Activated T-helper 2 cell treated with anti-CD3 and anti-CD28 coated beads, Interferon-gamma antibody, Interleukin-2, Interleukin-4, amounts not matched to agents 10 μg/mL and 5 μg/mL and 100 μg/mL, durations not matched to agents 14 hours and 24 hours and 36 hours (primary cell): ENCODE results near the gene SLC17A8. TPM values are rescaled to one million over a fixed set of nuclear protein-coding genes. Genes with fewer than 3 reads are reported as not detected.

Experiments
- DNase-seq: peaks from one replicate; pipeline ENCODE4 v3.0.0; 2021; ENCODE audit warnings: low spot score
- H3K27ac Mint-ChIP-seq: one replicate; pipeline ENCODE4 v1.8.0; 2021; ENCODE audit warnings: mixed read lengths
- H3K27me3 Mint-ChIP-seq: one replicate; pipeline ENCODE4 v1.8.0; 2021; ENCODE audit warnings: low read depth, mixed read lengths
- H3K36me3 Mint-ChIP-seq: one replicate; pipeline ENCODE4 v1.8.0; 2021; ENCODE audit warnings: low read depth, mixed read lengths
- H3K4me1 Mint-ChIP-seq: one replicate; pipeline ENCODE4 v1.8.0; 2021; ENCODE audit warnings: low read depth, mixed read lengths
- H3K4me3 Mint-ChIP-seq: one replicate; pipeline ENCODE4 v1.8.0; 2021; ENCODE audit warnings: low read depth, mild to moderate bottlenecking, moderate library complexity, mixed read lengths
- H3K9me3 Mint-ChIP-seq: one replicate; pipeline ENCODE4 v1.8.0; 2021; ENCODE audit warnings: mixed read lengths
- intact Hi-C: fragments of 100-400 bp; cut with micrococcal nuclease; formaldehyde crosslinking; loops from one replicate; pipeline ENCODE4 v1.15.1; 2023
- total RNA-seq: library from RNA; stranded (reverse); gene quantifications from 2 replicates; pipeline ENCODE4 v1.2.3, GENCODE V29; 2022

SLC17A8 gene
- total RNA-seq, 1 donor from 2014 or later = not detected

GRCh38 chr12:100376161-100376560 is 19.3 kb downstream of the SLC17A8 start:
- no peaks in the 10 kb centered on the region for H3K36me3 Mint-ChIP-seq

GRCh38 chr12:100381379-100381778 is 24.5 kb downstream of the SLC17A8 start:
- Mint-ChIP-seq H3K4me1 (no peaks in the 10 kb centered on the region), H3K27ac (no peak overlapping the region), H3K4me3 (no peak overlapping the region), H3K27me3 (no peaks in the 10 kb centered on the region), H3K36me3 (no peaks in the 10 kb centered on the region), H3K9me3 (no peaks in the 10 kb centered on the region)
- DNase-seq = no peak
- intact Hi-C loops = no loop called here

More at GRCh38 chr12:100376161-100376560, 19.3 kb downstream of the SLC17A8 start:
- intact Hi-C loops = no loop called here
- Mint-ChIP-seq H3K4me1 (no peaks in the 10 kb centered on the region), H3K4me3 (no peak overlapping the region), H3K9me3 (no peaks in the 10 kb centered on the region), H3K27me3 (no peaks in the 10 kb centered on the region), H3K27ac (no peak overlapping the region)
- no peak for DNase-seq

- H3K27ac Mint-ChIP-seq = no peak overlapping the region
- no peak overlapping the region for H3K4me3 Mint-ChIP-seq
- H3K36me3 Mint-ChIP-seq = no peaks in the 10 kb centered on the region
- intact Hi-C loops = no loop called here
- no peaks in the 10 kb centered on the region for H3K4me1 Mint-ChIP-seq
- no peak for DNase-seq
- H3K27me3 Mint-ChIP-seq = peaks cover 2% of the 10 kb centered on the region
- H3K9me3 Mint-ChIP-seq = no peaks in the 10 kb centered on the region
Measured at GRCh38 chr12:100382338-100382737, 25.5 kb downstream of the SLC17A8 start.

GRCh38 chr12:100383586-100384558 is 27.0 kb downstream of the SLC17A8 start:
- Mint-ChIP-seq H3K27ac (no peak overlapping the region), H3K36me3 (no peaks in the 10 kb centered on the region), H3K27me3 (peaks cover 2% of the 10 kb centered on the region), H3K9me3 (no peaks in the 10 kb centered on the region), H3K4me3 (no peak overlapping the region), H3K4me1 (no peaks in the 10 kb centered on the region)
- no peak for DNase-seq
- intact Hi-C loops = no loop called here

GRCh38 chr12:100384559-100384935 is 27.7 kb downstream of the SLC17A8 start:
- H3K27me3 Mint-ChIP-seq = peaks cover 2% of the 10 kb centered on the region
- no peak overlapping the region for H3K4me3 Mint-ChIP-seq
- no peaks in the 10 kb centered on the region for H3K36me3 Mint-ChIP-seq
- H3K4me1 Mint-ChIP-seq = no peaks in the 10 kb centered on the region
- no peak overlapping the region for H3K27ac Mint-ChIP-seq
- intact Hi-C loops = no loop called here
- no peak for DNase-seq
- H3K9me3 Mint-ChIP-seq = no peaks in the 10 kb centered on the region

- Mint-ChIP-seq H3K4me1 (no peaks in the 10 kb centered on the region), H3K36me3 (no peaks in the 10 kb centered on the region), H3K27me3 (peaks cover 2% of the 10 kb centered on the region), H3K4me3 (no peak overlapping the region), H3K27ac (no peak overlapping the region), H3K9me3 (no peaks in the 10 kb centered on the region)
- DNase-seq = no peak
- intact Hi-C loops = no loop called here
Measured at GRCh38 chr12:100388382-100388781, 31.5 kb downstream of the SLC17A8 start.

- no peaks in the 10 kb centered on the region for H3K4me1 Mint-ChIP-seq
- no peaks in the 10 kb centered on the region for H3K36me3 Mint-ChIP-seq
- intact Hi-C loops = no loop called here
- no peak overlapping the region for H3K27ac Mint-ChIP-seq
- no peaks in the 10 kb centered on the region for H3K9me3 Mint-ChIP-seq
- peaks cover 2% of the 10 kb centered on the region for H3K27me3 Mint-ChIP-seq
- DNase-seq = no peak
- H3K4me3 Mint-ChIP-seq = no peak overlapping the region
Measured at GRCh38 chr12:100391856-100392255, 35.0 kb downstream of the SLC17A8 start.

GRCh38 chr12:100393200-100393599 is 36.3 kb downstream of the SLC17A8 start:
- no peak overlapping the region for H3K4me3 Mint-ChIP-seq
- H3K9me3 Mint-ChIP-seq = no peaks in the 10 kb centered on the region
- no peaks in the 10 kb centered on the region for H3K36me3 Mint-ChIP-seq
- H3K27ac Mint-ChIP-seq = no peak overlapping the region
- H3K4me1 Mint-ChIP-seq = no peaks in the 10 kb centered on the region
- H3K27me3 Mint-ChIP-seq = no peaks in the 10 kb centered on the region
- intact Hi-C loops = no loop called here
- no peak for DNase-seq

- intact Hi-C loops = no loop called here
- Mint-ChIP-seq H3K4me1 (no peaks in the 10 kb centered on the region), H3K27ac (no peak overlapping the region), H3K9me3 (no peaks in the 10 kb centered on the region), H3K36me3 (no peaks in the 10 kb centered on the region), H3K27me3 (no peaks in the 10 kb centered on the region), H3K4me3 (no peak overlapping the region)
- no peak for DNase-seq
Measured at GRCh38 chr12:100395811-100396210, 38.9 kb downstream of the SLC17A8 start.

- Mint-ChIP-seq H3K9me3 (no peaks in the 10 kb centered on the region), H3K27me3 (no peaks in the 10 kb centered on the region), H3K27ac (no peak overlapping the region), H3K4me1 (no peaks in the 10 kb centered on the region), H3K36me3 (no peaks in the 10 kb centered on the region), H3K4me3 (no peak overlapping the region)
- DNase-seq = no peak
- intact Hi-C loops = no loop called here
Measured at GRCh38 chr12:100398307-100398706, 41.4 kb downstream of the SLC17A8 start.

- Mint-ChIP-seq H3K27ac (no peak overlapping the region), H3K9me3 (no peaks in the 10 kb centered on the region), H3K4me3 (no peak overlapping the region), H3K4me1 (no peaks in the 10 kb centered on the region), H3K27me3 (no peaks in the 10 kb centered on the region), H3K36me3 (no peaks in the 10 kb centered on the region)
- intact Hi-C loops = no loop called here
- DNase-seq = no peak
Measured at GRCh38 chr12:100399095-100399494, 42.2 kb downstream of the SLC17A8 start.

GRCh38 chr12:100401660-100402059 is 44.8 kb downstream of the SLC17A8 start:
- no peak for DNase-seq
- Mint-ChIP-seq H3K9me3 (no peaks in the 10 kb centered on the region), H3K36me3 (no peaks in the 10 kb centered on the region), H3K27me3 (peaks cover 2% of the 10 kb centered on the region), H3K4me3 (no peak overlapping the region), H3K27ac (no peak overlapping the region), H3K4me1 (no peaks in the 10 kb centered on the region)
- intact Hi-C loops = no loop called here

GRCh38 chr12:100402763-100403162 is 45.9 kb downstream of the SLC17A8 start:
- H3K4me3 Mint-ChIP-seq = no peak overlapping the region
- no peak overlapping the region for H3K27ac Mint-ChIP-seq
- no peaks in the 10 kb centered on the region for H3K4me1 Mint-ChIP-seq
- H3K36me3 Mint-ChIP-seq = no peaks in the 10 kb centered on the region
- H3K27me3 Mint-ChIP-seq = peaks cover 2% of the 10 kb centered on the region
- intact Hi-C loops = no loop called here
- no peak for DNase-seq
- no peaks in the 10 kb centered on the region for H3K9me3 Mint-ChIP-seq
